Kidney glomerular epithelial cell (primary cell): ENCODE results near the gene SOCS7.

Source experiments
- DNase-seq: peaks from one replicate; lab custom pipeline; 2025; lab: John Stamatoyannopoulos, UW

SOCS7 gene

GRCh38 chr17:38351412-38352222 is at the start of gene SOCS7:
Gene SOCS7 (plus strand): TSS chr17:38351844. CDS start chr17:38352053, 209 bp downstream.
- DNase-seq, result peak; percentile 80

GRCh38 chr17:38315497-38315896 is 36.1 kb upstream of the SOCS7 start:
- DNase-seq, result no peak

- no peak for DNase-seq
Observed at GRCh38 chr17:38317081-38317480, 34.6 kb upstream of the SOCS7 start.

GRCh38 chr17:38320482-38320881 is 31.2 kb upstream of the SOCS7 start:
- DNase-seq, result no peak

GRCh38 chr17:38322156-38322779 is 29.4 kb upstream of the SOCS7 start:
- DNase-seq, result peak; percentile 20

GRCh38 chr17:38322897-38323296 is 28.7 kb upstream of the SOCS7 start:
- no peak for DNase-seq

- DNase-seq, result no peak
Observed at GRCh38 chr17:38324141-38324697, 27.4 kb upstream of the SOCS7 start.

- DNase-seq, result no peak
Observed at GRCh38 chr17:38324772-38325171, 26.9 kb upstream of the SOCS7 start.

- no peak for DNase-seq
Observed at GRCh38 chr17:38325221-38325851, 26.3 kb upstream of the SOCS7 start.

GRCh38 chr17:38326996-38327792 is 24.4 kb upstream of the SOCS7 start:
- no peak for DNase-seq

GRCh38 chr17:38327936-38328335 is 23.7 kb upstream of the SOCS7 start:
- no peak for DNase-seq

GRCh38 chr17:38328620-38329019 is 23.0 kb upstream of the SOCS7 start:
- DNase-seq, result no peak

GRCh38 chr17:38329284-38329683 is 22.4 kb upstream of the SOCS7 start:
- DNase-seq, result no peak

GRCh38 chr17:38329808-38330730 is 21.6 kb upstream of the SOCS7 start:
- no peak for DNase-seq

GRCh38 chr17:38330941-38331411 is 20.7 kb upstream of the SOCS7 start:
- DNase-seq, result no peak

- no peak for DNase-seq
Observed at GRCh38 chr17:38332735-38333134, 18.9 kb upstream of the SOCS7 start.

GRCh38 chr17:38333635-38334295 is 17.9 kb upstream of the SOCS7 start:
- no peak for DNase-seq

GRCh38 chr17:38334480-38335364 is 16.9 kb upstream of the SOCS7 start:
- DNase-seq, result no peak

GRCh38 chr17:38336838-38337237 is 14.8 kb upstream of the SOCS7 start:
- no peak for DNase-seq
